GM12878 (cell line): ENCODE results near the gene SNX30. TPM values are rescaled to one million over a fixed set of nuclear protein-coding genes. Genes with fewer than 3 reads are reported as not detected.

Experiments used
- ATAC-seq: fragments of 200-7000 bp; cut with Tn5 transposase; 3 replicates; pipeline ENCODE4 v1.9.1; 2020; ENCODE audit warnings: mild to moderate bottlenecking, moderate library complexity
- BruUV-seq: library from RNA; stranded (reverse); fragments of 400-500 nt; replicated peaks from 2 replicates; lab custom pipeline; 2021; lab: Mats Ljungman, UMichigan
- CTCF ChIA-PET: fragments of 300-600 bp; sonication (Branson Sonifier 250); formaldehyde crosslinking; extraction: SDS; loops from one replicate; lab custom pipeline; 2021; ENCODE audit warnings: inconsistent platforms; lab: Yijun Ruan, JAX
- POLR2A ChIA-PET: fragments of 350-600 bp; formaldehyde crosslinking; extraction: SDS; loops from one replicate; lab custom pipeline; 2021; ENCODE audit warnings: inconsistent platforms; lab: Charles Lee
- RAD21 ChIA-PET: fragments of 300-600 bp; sonication (Branson Sonifier 250); formaldehyde crosslinking; loops from one replicate; lab custom pipeline; 2023; ENCODE audit warnings: antibody characterized with exemption; ENCODE audit not compliant: unreplicated experiment; lab: Charles Lee
- SMC1A ChIA-PET: fragments of 300-600 bp; sonication (Branson Sonifier 250); formaldehyde crosslinking; loops from one replicate; lab custom pipeline; 2023; ENCODE audit not compliant: unreplicated experiment, uncharacterized antibody; lab: Charles Lee
- DNase-seq: peaks from one replicate; pipeline ENCODE4 v3.0.0-alpha.2; 2011; ENCODE audit warnings: low read depth, low spot score
- FAIRE-seq: peaks from 3 replicates; lab custom pipeline; 2011; peaks lifted over from hg19 to GRCh38; lab: Jason Lieb, UNC
- H2AFZ ChIP-seq: 2 replicates; pipeline ENCODE4 v1.6.0; 2011; ENCODE audit warnings: low read depth, low read length, control low read depth; ENCODE audit not compliant: control insufficient read depth
- H3K27ac ChIP-seq: 2 replicates; pipeline ENCODE4 v1.5.1; 2011; ENCODE audit warnings: control low read depth; ENCODE audit not compliant: control insufficient read depth, insufficient read depth
- H3K27me3 ChIP-seq, 2 experiments: replicated peaks in 1 of 2; 2 replicates each; pipeline versions ENCODE4 v1.6.0 to v1.6.1; 2011; ENCODE audit warnings: low read length in 1 of 2; ENCODE audit not compliant: control insufficient read depth in 2 of 2, insufficient read depth in 2 of 2
- H3K36me3 ChIP-seq, 2 experiments: 2 replicates each; pipeline ENCODE4 v1.5.1; 2011; ENCODE audit warnings: low read length in 1 of 2; ENCODE audit not compliant: control insufficient read depth in 2 of 2, insufficient read depth in 2 of 2
- H3K4me1 ChIP-seq: 2 replicates; pipeline ENCODE4 v1.6.1; 2011; ENCODE audit warnings: mild to moderate bottlenecking, low read length, moderate library complexity, mixed read lengths; ENCODE audit not compliant: control insufficient read depth, insufficient read depth
- H3K4me2 ChIP-seq: 2 replicates; pipeline ENCODE4 v1.6.0; 2011; ENCODE audit warnings: control low read depth; ENCODE audit not compliant: control insufficient read depth, insufficient read depth
- H3K4me3 ChIP-seq: fragments of 200-600 bp; sonication (generic); 2 replicates; pipeline ENCODE4 v1.5.1; 2016
- H3K79me2 ChIP-seq: 2 replicates; pipeline ENCODE4 v1.6.0; 2011; ENCODE audit warnings: low read length; ENCODE audit not compliant: control insufficient read depth, insufficient read depth
- H3K9ac ChIP-seq: 2 replicates; pipeline ENCODE4 v1.8.0; 2011; ENCODE audit warnings: low read length, control low read depth, mixed read lengths; ENCODE audit not compliant: control insufficient read depth, insufficient read depth
- H3K9me3 ChIP-seq: replicated peaks from 3 replicates; pipeline ENCODE4 v1.5.1; 2011; ENCODE audit warnings: mild to moderate bottlenecking, low read length; ENCODE audit not compliant: control insufficient read depth, insufficient read depth
- H4K20me1 ChIP-seq: 2 replicates; pipeline ENCODE4 v1.6.0; 2011; ENCODE audit not compliant: control insufficient read depth, insufficient read depth
- CREB1 ChIP-seq: IDR thresholded peaks from 2 replicates; pipeline ENCODE4 v1.6.1; 2012; ENCODE audit warnings: low read depth, mild to moderate bottlenecking, inconsistent platforms
- IRF4 ChIP-seq: IDR thresholded peaks from 2 replicates; pipeline ENCODE4 v1.6.1; 2011; ENCODE audit warnings: low read depth, low read length
- NFYA ChIP-seq: IDR thresholded peaks from 2 replicates; pipeline ENCODE4 v1.6.1; 2011; ENCODE audit warnings: low read depth, mild to moderate bottlenecking, low read length, improper control_type of control experiment, borderline replicate concordance
- NR2F1 ChIP-seq: fragments of 450-650 bp; conservative IDR thresholded peaks from 2 replicates; pipeline ENCODE4 v1.6.1; 2017; ENCODE audit warnings: mild to moderate bottlenecking
- RCOR1 ChIP-seq: conservative IDR thresholded peaks from 2 replicates; pipeline ENCODE4 v1.6.1; 2012; ENCODE audit warnings: low read depth, low read length, improper control_type of control experiment
- WGBS: methylation state at CpG from one replicate; pipeline ENCODE4 v1.1.6; 2016; ENCODE audit warnings: low lambda C conversion rate; ENCODE audit not compliant: insufficient replicate concordance, insufficient coverage; ENCODE audit errors: missing lambda C conversion rate; 5-methylcytosine and 5-hydroxymethylcytosine counted together
- in situ Hi-C: fragments of 300-500 bp; cut with MboI; formaldehyde crosslinking; loops from 9 replicates; pipeline ENCODE4 v1.14.3; 2018; ENCODE audit warnings: mixed read lengths
- intact Hi-C: fragments of 100-400 bp; cut with micrococcal nuclease; formaldehyde crosslinking; loops from one replicate; pipeline ENCODE4 v1.14.2; 2022; ENCODE audit not compliant: unreplicated experiment
- polyA plus RNA-seq, 11 experiments: library from polyadenylated mRNA; depleted of rRNA in 4 of 11; unstranded in 6 of 11; stranded (reverse) in 5 of 11; fragments of >200 nt; fragmentation: Nextera tagmentation in 4 of 11; fragmentation: Illumina TruSeq in 1 of 11; extraction: Ambion mirVana in 4 of 11; extraction: Trizol in 1 of 11; gene quantifications; 1 replicate in 1 of 11; 2 replicates in 10 of 11; pipeline versions ENCODE4 v1.2.1 to v1.2.3, GENCODE V29; 2011 to 2016; ENCODE audit warnings: inconsistent platforms in 2 of 11, missing spikeins in 2 of 11, low read depth in 1 of 11
- total RNA-seq, 4 experiments: library from RNA; depleted of rRNA in 3 of 4; stranded (reverse); fragments of >200 nt in 3 of 4; fragmentation: Illumina TruSeq in 1 of 4; extraction: Trizol in 1 of 4; gene quantifications; 2 replicates each; pipeline versions ENCODE4 v1.2.1 to v1.2.3, GENCODE V29; 2013 to 2021
- TF ChIP-seq, protein P1 (sequence below): IDR thresholded peaks from 2 replicates; pipeline ENCODE4 v1.6.1; 2012; ENCODE audit warnings: low read length, inconsistent platforms

The SNX30 gene
- total and polyA plus RNA-seq, 10 of the 15 experiments (the other 5 are each of a cell fraction or from before 2014, with no cell fraction given), result 0.53 to 4.0 (median 1.5) TPM

DNA sequence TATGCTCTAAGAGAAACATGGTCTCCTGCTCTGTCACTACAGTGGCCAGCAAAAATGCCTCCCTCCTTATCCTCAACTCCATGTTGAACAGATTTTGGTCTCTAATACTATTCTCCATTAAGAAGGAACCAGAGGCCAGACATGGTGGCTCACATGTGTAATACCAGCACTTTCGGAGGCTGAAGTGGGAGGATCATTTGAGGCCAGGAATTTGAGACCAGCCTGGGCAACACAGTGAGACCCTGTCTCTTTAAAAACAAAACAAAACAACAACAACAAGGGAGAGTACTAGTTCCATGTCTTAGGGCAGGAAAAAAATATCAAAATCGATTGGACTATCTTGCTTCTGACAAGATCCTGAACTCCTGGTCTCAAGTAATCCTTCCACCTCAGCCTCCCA, 47.3 kb upstream of the SNX30 start:
- no peaks in the 10 kb centered on the region for H3K27me3 ChIP-seq
- intact Hi-C loops (no loop called here), in situ Hi-C loops (no loop called here)
- WGBS, result 63% methylated on average over 2 of the region's 2 CpGs
- DNase-seq (no peak), FAIRE-seq (no peak), ATAC-seq (no peak)
- CTCF ChIA-PET, result interaction anchor here (1.4 kb wide), 1 partner anchor 15 kb away, joined by 3 read pairs; the partner anchor contains the start of gene INIP
- no peaks in the 10 kb centered on the region for H4K20me1 ChIP-seq
- H3K9ac ChIP-seq, result no peak overlapping the region
- H3K36me3 ChIP-seq, result peaks cover 0 to 5% of the 10 kb centered on the region in 2 experiments; a peak in 1 of 4 replicates
- BruUV-seq, result no TSS peak
- no peak overlapping the region for H3K27ac ChIP-seq
- RAD21 ChIA-PET, result no interaction called here
- H3K4me1 ChIP-seq, result peaks cover 10% of the 10 kb centered on the region; the same call in 1 of the 2 replicates
- H3K9me3 ChIP-seq, result no peaks in the 10 kb centered on the region
- H2AFZ ChIP-seq, result no peak overlapping the region
- SMC1A ChIA-PET, result interaction anchor here (0.6 to 1.3 kb wide), 2 partner anchors 13 to 17 kb away, joined by 3 read pairs; no protein-coding TSS in a partner anchor
- H3K4me2 ChIP-seq, result no peak overlapping the region
- no peak overlapping the region for H3K4me3 ChIP-seq
- no peaks in the 10 kb centered on the region; the same call in none of the 2 replicates for H3K79me2 ChIP-seq
- TF ChIP-seq RCOR1 (no peak), IRF4 (no peak), NR2F1 (no peak), CREB1 (no peak), NFYA (no peak)
- TF ChIP-seq, protein P1, sequence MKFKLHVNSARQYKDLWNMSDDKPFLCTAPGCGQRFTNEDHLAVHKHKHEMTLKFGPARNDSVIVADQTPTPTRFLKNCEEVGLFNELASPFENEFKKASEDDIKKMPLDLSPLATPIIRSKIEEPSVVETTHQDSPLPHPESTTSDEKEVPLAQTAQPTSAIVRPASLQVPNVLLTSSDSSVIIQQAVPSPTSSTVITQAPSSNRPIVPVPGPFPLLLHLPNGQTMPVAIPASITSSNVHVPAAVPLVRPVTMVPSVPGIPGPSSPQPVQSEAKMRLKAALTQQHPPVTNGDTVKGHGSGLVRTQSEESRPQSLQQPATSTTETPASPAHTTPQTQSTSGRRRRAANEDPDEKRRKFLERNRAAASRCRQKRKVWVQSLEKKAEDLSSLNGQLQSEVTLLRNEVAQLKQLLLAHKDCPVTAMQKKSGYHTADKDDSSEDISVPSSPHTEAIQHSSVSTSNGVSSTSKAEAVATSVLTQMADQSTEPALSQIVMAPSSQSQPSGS, result no peak
- POLR2A ChIA-PET, result no interaction called here
